GM19452 (cell line): ENCODE data around the gene GABRG3.

Experiments used
- ATAC-seq: cut with Tn5 transposase; IDR thresholded peaks from one replicate; pipeline ENCODE4 v1.9.1; 2021; ENCODE audit not compliant: unreplicated experiment

The GABRG3 gene

DNA sequence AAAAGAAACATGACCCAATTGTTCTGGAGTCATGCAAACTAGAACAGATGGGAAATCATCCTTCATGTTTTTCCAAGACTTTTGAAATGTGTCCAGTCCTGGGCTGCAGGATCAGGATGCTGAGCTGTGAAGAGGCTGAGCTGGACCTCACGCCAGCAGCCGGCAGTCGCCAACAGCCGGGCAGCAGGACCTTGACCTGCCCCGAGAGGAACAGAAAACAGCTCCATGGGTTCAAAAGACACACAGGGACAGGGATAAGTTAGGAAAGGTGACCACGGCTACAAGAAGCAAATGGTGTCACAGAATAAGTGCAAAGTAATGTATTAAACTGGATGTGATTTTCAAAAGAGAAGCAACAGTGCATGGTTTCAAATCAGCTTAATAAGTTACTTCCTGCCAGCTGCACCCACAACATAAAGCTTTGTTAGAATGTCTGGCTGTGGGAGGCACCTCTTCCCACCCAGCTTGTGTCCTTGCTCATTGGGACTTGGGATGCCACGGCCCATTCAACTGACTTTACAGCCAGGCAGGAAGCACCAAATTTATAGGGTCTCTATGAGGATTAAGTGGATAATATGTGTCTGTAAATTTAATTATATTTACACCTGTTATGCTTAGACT lies 266.4 kb downstream of the GABRG3 start:
- ATAC-seq: no peak

DNA sequence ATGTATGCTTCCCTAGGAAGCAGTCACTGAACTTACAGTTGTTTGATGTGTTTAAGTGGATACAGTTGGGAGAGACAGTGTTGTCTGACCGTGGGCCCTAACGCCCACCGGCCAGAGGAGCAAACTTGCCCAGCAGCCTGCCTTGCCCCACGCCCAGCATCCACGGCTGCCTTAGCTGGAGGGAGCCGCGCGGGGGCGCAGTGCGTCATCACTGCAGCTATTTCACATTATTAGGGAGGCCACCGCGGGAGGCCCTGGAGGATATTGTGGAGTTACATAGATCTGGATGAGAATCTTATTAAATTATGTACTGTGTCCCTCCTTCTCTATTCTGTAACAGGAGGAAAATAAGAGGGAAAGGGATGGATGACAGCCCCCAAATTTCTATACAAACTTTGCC lies 267.2 kb downstream of the GABRG3 start:
- ATAC-seq: no peak

DNA sequence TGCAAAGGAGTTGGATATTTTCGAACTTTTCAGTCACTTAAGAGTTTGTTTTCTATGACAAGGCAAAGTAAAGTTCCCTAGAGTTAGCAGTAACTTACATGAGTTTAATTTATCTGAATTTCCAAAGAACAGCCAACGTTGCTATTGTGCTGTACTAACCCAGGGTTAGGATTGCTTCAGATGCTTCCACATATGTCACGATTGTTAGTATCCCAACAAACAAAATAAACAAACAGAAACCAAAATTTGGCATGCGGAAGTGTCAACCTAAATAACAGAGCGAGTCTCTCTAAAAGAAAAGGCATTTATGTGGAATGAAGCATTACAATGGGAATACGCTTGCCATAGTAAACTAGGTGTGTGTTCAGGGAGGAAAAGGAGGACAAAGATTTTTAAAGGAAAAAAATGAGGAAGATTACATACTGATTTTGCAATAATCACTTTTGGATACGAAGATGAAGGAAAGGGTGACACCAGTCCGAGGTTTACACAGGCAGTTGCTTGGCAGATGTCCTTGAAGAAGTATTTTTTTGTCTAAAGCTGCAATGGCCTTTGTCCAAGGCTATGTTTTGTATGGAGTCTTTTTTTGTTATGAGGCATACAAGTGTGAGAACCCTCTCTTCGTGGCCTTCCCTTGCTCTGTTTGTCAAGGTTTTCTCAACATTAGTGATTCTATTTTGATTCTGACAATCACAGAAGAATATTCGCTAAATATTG lies 267.9 kb downstream of the GABRG3 start:
- no peak for ATAC-seq

- no peak for ATAC-seq
These were observed 271.0 kb downstream of the GABRG3 start for GRCh38 chr15:27241943-27242342.

- ATAC-seq: no peak
These were observed 273.1 kb downstream of the GABRG3 start for GRCh38 chr15:27244047-27244446.

- no peak for ATAC-seq
These were observed 277.3 kb downstream of the GABRG3 start for GRCh38 chr15:27248251-27248650.

GRCh38 chr15:27249046-27249759 lies 278.2 kb downstream of the GABRG3 start:
- ATAC-seq: no peak

DNA sequence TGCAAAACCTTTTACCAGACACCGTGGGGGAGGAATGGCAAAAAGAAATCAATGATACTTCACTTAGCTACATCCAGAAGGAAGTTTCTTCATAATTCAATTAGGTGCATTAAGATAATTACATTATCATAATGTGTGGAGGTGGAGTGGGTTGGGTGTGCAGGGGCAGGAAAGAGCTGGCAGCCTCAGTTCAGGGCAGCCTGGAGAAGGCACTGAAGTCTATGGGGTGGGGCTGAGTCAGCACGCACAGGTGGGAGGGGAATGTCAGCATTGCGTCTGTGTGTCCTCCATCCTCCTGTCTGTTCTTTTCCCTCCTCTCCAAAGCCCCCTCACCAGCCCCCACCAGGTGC lies 278.8 kb downstream of the GABRG3 start:
- ATAC-seq: no peak

GRCh38 chr15:27250223-27250622 lies 279.2 kb downstream of the GABRG3 start:
- ATAC-seq: no peak

DNA sequence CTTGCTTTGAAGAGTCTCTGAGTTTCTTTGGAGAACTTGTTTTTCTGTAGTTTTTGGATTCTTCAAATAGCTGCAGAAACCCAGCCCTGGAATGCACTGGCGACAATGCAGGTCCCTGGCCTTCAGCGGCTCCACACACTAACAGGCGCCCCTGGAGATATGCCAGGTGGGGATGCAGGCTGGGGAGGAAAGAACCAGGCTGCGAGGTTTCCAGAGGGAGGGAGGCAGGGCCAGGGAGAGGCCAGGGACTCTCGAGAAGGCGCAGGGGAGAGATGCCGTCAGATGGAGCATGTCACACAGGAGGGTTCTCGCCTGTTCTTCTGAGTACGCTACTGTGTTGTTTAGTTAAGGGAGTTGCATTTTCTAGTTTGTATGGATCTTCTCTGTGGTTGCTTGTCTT lies 283.1 kb downstream of the GABRG3 start:
- no peak for ATAC-seq

DNA sequence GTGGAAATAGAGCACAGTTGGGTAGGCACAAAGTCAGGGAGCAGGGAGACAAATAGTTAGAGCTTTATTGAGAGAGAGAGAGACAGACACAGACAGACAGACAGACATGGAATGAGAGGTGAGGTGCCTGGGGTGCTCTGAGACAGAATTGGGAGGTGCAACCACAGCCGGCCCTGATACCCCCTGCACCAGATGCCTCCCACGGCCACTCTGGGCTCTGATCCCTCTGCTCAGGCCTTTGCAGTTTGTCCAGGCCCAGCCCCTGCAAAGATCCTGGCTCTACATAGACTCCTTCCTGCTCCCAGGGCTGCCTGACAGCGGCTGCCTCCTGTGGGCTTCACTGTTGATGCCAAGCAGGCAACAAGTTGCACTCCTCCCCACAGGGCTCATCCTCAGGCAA lies 283.8 kb downstream of the GABRG3 start:
- ATAC-seq: no peak

GRCh38 chr15:27256446-27256845 lies 285.5 kb downstream of the GABRG3 start:
- ATAC-seq: no peak

GRCh38 chr15:27258287-27258686 lies 287.3 kb downstream of the GABRG3 start:
- ATAC-seq: no peak

DNA sequence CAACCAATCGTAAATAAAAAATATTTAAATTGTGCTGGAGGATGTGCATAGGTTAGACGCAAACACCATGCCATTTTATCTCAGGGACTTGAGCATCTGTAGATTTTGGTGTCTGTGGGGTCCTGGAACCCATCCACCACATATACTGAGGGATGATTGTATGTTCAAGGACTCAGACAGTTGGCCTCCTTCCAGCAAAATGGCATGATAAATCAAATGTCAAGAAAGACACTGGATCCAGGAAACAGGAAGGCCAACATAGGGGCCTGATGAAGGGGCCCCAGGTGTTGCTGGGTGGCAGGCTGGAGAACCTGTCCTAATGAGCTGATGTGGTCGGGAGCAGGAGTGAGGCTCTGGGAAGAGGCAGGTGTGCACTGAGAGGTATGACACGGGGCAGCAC lies 289.5 kb downstream of the GABRG3 start:
- ATAC-seq: no peak

DNA sequence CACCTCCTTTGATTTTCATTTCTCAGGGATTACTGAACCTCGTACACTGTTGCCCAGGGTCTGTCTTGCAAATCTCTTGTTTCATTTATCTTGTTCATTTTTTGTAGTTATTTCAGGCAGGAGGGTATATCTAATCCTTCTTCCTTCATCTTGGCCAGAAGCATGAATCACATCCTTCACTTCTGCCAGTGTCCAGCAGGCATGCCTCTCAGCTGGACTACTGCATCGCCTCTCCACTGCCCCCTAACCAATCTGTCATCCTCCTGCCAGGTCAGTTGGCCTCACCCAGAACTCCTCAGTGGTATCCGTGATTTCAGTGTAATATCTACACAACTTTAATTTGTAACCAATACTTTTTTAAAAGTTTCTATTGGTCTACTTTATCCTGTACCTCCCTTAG lies 297.9 kb downstream of the GABRG3 start:
- ATAC-seq: no peak

DNA sequence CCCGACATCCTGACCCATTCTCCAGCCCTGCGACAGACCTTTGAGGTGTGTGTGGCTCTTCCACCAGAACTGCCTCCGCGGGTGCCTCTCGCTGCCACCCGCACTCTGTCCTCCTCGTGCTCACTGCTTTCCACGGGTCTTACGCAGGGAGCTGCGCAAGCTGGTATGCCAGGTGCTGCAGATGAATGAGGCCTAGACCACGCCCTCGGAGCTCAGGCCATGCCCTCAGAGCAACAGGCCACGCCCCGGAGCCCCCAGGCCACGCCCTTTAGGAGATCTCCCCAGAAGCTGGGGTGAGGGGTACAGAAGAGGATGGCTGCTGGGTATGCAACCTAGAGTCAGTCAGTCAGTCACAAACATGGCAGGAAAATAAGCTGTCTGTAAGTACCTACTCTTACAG lies 300.3 kb downstream of the GABRG3 start:
- ATAC-seq: no peak

GRCh38 chr15:27272427-27272826 lies 301.4 kb downstream of the GABRG3 start:
- ATAC-seq: no peak

DNA sequence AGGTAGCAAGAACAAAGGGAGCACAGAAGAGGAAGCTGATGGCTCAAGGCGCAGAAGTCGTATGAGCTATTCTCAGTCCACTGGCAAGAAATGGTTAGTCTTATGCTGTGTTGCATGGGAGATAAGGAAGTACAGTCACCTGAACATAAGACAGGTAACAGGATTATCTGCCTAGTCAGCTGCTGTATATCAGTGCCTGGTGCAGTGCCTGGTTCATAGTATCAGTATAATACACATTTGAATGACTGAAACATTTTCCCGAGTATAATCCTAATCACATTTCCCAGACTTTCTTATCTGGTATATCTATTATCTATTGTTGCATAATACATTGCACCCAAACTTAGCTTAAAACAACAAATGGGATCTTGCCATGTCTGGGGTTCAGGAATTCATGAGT lies 302.5 kb downstream of the GABRG3 start:
- ATAC-seq: no peak

- no peak for ATAC-seq
These were observed 307.8 kb downstream of the GABRG3 start for GRCh38 chr15:27278761-27279160.

GRCh38 chr15:27292641-27293040 lies 321.7 kb downstream of the GABRG3 start:
- ATAC-seq: no peak

DNA sequence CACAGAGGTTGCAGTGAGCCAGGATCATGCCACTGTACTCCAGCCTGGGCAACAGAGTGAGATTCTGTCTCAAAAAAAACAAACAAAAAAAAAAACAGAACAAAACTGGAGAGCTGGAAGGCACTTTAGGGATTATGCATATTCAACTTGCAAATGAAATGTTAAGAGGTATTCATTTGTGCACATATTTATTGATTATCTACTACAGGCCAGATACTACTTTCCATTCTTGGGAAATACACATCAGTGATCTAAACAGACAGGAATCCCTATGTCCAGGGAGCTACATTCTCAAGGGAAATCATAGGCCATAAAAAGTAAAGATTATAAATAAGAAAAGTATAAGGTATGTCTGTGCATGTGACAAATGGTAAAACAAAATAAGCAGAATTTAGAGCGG lies 322.6 kb downstream of the GABRG3 start:
- no peak for ATAC-seq

DNA sequence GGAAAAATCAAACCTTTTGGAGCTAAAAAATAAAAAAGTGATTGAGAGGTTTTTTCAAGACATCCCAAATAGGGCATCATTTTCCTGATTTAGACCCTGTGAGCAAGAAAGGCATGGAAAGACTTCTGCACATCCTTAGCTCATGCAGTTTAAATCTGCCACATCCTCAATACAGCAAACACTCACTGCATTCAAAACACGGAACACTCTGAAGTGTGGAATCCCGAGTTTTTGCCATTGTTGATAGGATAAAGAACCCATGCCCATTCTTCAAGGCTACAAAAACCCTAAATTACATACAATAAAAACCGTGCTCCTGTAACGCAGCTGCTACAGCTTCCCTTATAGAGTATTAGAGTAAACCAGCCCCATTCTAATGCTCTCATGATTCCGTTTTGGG lies 346.8 kb downstream of the GABRG3 start:
- ATAC-seq: no peak
